ENCODE measurements around the gene KLHL17.
"Not testable (repeated sequence)": the region's sequence is repeated elsewhere in the genome, so short reads cannot be mapped to it uniquely, and the experiment has no call there.

KLHL17 gene

GRCh38 chr1:992362-992761, 32.0 kb downstream of the KLHL17 start:
- H3K4me3 ChIP-seq (ENCODE audit: low read depth, low read length) = no peak overlapping the region
- TF ChIP-seq, protein P1, sequence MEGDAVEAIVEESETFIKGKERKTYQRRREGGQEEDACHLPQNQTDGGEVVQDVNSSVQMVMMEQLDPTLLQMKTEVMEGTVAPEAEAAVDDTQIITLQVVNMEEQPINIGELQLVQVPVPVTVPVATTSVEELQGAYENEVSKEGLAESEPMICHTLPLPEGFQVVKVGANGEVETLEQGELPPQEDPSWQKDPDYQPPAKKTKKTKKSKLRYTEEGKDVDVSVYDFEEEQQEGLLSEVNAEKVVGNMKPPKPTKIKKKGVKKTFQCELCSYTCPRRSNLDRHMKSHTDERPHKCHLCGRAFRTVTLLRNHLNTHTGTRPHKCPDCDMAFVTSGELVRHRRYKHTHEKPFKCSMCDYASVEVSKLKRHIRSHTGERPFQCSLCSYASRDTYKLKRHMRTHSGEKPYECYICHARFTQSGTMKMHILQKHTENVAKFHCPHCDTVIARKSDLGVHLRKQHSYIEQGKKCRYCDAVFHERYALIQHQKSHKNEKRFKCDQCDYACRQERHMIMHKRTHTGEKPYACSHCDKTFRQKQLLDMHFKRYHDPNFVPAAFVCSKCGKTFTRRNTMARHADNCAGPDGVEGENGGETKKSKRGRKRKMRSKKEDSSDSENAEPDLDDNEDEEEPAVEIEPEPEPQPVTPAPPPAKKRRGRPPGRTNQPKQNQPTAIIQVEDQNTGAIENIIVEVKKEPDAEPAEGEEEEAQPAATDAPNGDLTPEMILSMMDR (IDR thresholded peaks at IDR 0.05; ENCODE audit: borderline replicate concordance, insufficient read depth, low read depth, low read length) = no peak

- no peak overlapping the region for H3K4me3 ChIP-seq (ENCODE audit: low read depth, low read length)
- TF ChIP-seq, protein P1 (IDR thresholded peaks at IDR 0.05; ENCODE audit: borderline replicate concordance, insufficient read depth, low read depth, low read length) = no peak
Measured at GRCh38 chr1:993379-993995, 33.1 kb downstream of the KLHL17 start.

DNA sequence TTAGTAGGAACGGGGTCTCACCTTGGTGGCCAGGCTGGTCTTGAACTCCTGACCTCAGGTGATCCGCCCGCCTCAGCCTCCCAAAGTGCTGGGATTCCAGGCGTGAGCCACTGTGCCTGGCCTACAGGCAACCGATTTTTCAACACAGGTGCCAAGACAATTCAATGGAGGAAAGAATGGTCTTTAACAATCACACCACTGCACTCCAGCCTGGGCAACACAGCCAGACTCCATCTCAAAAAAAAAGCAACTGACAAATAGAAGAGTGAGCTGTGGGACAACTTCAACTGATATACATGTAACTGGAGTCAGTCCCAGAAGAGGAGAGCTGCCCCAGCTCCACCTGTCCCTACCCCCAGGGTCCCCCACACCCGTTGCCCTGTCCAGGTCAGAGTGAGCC, 34.2 kb downstream of the KLHL17 start:
- H3K4me3 ChIP-seq (ENCODE audit: low read depth, low read length) = not testable (repeated sequence)

- H3K4me3 ChIP-seq (ENCODE audit: low read depth, low read length) = no peak overlapping the region
- TF ChIP-seq, protein P1 (IDR thresholded peaks at IDR 0.05; ENCODE audit: borderline replicate concordance, insufficient read depth, low read depth, low read length) = no peak
Measured at GRCh38 chr1:995665-996633, 35.6 kb downstream of the KLHL17 start.

DNA sequence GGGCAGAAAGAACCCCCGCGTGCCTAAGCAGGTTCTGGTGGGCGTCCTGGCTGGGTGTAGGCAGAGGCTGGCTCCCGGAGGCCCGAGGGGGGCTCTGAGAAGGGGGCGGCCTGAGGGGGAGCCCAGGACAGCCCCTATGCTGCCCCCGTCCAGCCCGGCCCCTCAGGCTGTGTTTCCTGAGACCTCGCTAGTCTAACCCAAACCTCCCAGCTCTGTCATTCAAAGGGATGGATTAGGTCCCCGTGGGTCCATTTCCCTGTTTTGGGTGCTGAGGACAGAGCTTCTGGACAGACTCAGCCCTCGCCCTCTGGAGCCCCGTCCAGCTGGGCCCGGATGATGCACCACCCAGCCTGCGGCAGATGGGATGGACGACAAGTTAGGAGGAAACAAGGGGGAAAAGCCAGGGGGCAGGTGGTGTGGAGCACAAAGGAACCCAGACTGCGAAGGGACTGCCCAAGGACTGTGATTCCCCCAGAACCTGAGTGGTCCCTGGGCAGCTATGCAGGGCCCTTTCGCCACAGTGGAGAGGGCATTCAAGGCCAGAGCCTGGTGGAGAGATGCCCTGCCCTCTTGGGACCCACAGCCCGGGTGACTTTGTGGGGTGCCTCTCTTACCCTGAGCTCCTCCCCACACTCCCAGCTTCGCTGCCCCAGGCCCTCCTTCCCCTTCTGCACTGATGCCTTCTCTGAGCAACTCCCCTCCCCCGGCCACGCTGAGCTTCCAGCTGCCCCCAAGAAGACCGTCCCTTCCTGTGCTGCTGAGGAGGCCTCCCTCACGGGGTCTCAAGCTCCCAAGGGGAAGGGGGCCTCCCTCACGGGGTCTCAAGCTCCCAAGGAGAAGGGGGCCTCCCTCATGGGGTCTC, 36.7 kb downstream of the KLHL17 start:
- H3K4me3 ChIP-seq (ENCODE audit: low read depth, low read length) = no peak overlapping the region
- TF ChIP-seq, protein P1 (IDR thresholded peaks at IDR 0.05; ENCODE audit: borderline replicate concordance, insufficient read depth, low read depth, low read length) = no peak

DNA sequence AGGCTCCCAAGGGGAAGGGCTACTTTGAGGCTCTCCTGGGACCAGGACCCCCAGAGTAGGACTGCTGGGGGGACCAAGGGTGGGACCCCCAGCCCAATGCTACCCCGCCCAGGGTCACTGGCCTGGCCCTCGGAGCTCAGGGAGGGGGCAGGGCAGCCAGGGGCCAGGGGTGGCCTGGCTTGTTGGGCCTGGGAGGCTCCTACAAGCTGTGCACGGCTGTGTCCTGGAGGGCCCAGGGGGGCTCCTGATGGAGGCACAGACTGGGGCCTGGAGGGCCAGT, 37.3 kb downstream of the KLHL17 start:
- no peak overlapping the region for H3K4me3 ChIP-seq (ENCODE audit: low read depth, low read length)
- TF ChIP-seq, protein P1 (IDR thresholded peaks at IDR 0.05; ENCODE audit: borderline replicate concordance, insufficient read depth, low read depth, low read length) = no peak

- TF ChIP-seq, protein P1 (IDR thresholded peaks at IDR 0.05; ENCODE audit: borderline replicate concordance, insufficient read depth, low read depth, low read length) = no peak
- H3K4me3 ChIP-seq (ENCODE audit: low read depth, low read length) = no peak overlapping the region
Measured at GRCh38 chr1:997993-998744, 37.8 kb downstream of the KLHL17 start.

Data from GM12875 (cell line).